ENCODE data around the gene SLCO2A1. TPM values are rescaled to one million over a fixed set of nuclear protein-coding genes. Genes with fewer than 3 reads are reported as not detected.

SLCO2A1 gene
- total and polyA plus RNA-seq, 11 donors: 2.8 to 28.4 (median 13.9) TPM

DNA sequence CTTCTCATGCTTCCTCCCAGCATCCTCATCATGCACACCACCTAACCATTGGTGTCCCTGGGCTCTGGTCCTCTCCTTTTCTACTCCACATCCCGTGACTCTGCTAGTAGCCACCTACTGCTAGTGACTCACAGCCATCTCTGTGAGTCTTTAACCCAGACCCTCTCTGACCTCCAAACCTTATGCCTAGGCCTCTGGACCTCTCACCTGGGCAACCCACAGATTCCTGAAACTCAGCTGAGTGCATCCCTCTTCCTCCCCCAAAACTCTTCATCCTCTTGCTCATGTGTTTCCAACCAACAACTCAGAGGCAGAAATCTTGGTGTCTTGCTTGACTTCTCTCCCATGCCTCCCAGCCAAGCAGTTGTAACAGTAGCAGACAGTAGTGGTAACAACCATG lies 20.0 kb upstream of the SLCO2A1 start:
- Histone ChIP-seq H3K9me3 (peaks cover 0 to 14% (median 1%) of the 10 kb centered on the region in 12 donors), H3K4me3 (no peak overlapping the region), H3K36me3 (no peaks in the 10 kb centered on the region), H3K4me1 (no peaks in the 10 kb centered on the region), H3K27me3 (no peaks in the 10 kb centered on the region), H3K27ac (no peak overlapping the region)
- DNase-seq (no peak), ATAC-seq (no peak)
- intact Hi-C loops (cut with DNase I): no loop called here
- no peak for TF ChIP-seq POLR2A (IDR thresholded peaks at IDR 0.05)
- TF ChIP-seq, protein P1, sequence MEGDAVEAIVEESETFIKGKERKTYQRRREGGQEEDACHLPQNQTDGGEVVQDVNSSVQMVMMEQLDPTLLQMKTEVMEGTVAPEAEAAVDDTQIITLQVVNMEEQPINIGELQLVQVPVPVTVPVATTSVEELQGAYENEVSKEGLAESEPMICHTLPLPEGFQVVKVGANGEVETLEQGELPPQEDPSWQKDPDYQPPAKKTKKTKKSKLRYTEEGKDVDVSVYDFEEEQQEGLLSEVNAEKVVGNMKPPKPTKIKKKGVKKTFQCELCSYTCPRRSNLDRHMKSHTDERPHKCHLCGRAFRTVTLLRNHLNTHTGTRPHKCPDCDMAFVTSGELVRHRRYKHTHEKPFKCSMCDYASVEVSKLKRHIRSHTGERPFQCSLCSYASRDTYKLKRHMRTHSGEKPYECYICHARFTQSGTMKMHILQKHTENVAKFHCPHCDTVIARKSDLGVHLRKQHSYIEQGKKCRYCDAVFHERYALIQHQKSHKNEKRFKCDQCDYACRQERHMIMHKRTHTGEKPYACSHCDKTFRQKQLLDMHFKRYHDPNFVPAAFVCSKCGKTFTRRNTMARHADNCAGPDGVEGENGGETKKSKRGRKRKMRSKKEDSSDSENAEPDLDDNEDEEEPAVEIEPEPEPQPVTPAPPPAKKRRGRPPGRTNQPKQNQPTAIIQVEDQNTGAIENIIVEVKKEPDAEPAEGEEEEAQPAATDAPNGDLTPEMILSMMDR (IDR thresholded peaks at IDR 0.05): no peak
- 89 to 96% (median 94%) methylated on average over 1 of the region's 1 CpG for WGBS, 4 donors

DNA sequence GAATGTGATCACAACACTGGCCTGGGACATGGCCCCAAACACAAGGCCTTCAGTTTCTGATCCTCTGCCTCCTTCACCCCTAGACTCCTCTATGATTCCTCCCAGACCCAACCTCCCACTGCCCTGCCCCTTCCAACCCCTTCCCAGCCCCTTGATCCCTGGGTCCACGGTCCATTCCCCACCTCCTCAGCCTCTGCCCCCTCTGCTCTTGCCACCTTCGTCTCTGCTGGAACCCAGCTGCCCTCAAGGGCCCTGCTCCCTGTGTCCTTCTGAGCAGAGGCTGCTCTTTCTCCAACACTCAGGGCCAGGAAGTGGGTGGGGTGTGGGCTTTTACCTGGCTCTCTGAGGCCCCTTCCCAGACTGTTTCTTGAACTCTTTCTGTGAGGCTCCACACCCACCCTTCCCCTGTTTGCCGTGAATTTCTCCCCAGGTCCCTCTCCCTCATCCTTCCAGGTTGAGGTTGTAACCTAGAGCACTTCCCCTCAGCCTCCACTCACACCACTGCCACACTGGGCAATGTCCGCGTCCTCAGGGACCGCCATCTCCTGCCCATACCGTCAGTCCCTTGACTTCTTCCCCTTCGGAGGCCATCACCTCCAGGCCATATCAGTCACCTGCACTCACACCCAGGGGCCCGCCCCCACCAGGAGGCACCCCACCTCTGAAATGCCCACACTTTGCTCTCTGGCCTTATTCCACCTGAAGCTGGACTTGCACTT lies 18.7 kb upstream of the SLCO2A1 start:
- Histone ChIP-seq H3K27ac (no peak overlapping the region), H3K36me3 (no peaks in the 10 kb centered on the region), H3K9me3 (peaks cover 0 to 27% (median 9%) of the 10 kb centered on the region in 12 donors), H3K4me3 (no peak overlapping the region), H3K4me1 (no peaks in the 10 kb centered on the region), H3K27me3 (no peaks in the 10 kb centered on the region)
- 90 to 91% (median 90%) methylated on average over 9 of the region's 9 CpGs for WGBS, 4 donors
- no peak for DNase-seq
- intact Hi-C loops (cut with DNase I): no loop called here
- TF ChIP-seq, protein P1 (IDR thresholded peaks at IDR 0.05): no peak
- TF ChIP-seq POLR2A (IDR thresholded peaks at IDR 0.05): no peak
- no peak for ATAC-seq

DNA sequence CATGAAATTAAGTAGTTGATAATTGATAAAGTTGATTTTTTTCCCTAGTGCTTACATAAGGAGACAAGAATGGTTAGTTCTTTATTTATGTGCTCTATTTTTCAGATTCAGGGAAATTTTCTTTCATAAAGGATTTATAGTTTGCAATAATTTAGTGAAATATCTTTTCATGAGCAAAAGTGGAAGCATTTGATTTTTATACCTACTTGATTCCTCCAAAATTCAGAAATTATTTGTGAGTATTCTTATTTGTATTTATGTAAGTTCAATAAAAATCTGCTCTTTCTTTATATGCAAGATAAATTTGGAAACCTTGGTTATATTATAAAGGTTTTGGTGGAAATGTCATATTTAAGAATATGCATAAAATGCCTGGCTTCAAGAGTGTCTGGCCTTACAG lies 14.7 kb upstream of the SLCO2A1 start:
- no peak overlapping the region for H3K4me3 ChIP-seq
- peaks cover 0 to 5% (median 0%) of the 10 kb centered on the region in 12 donors for H3K4me1 ChIP-seq
- no peak overlapping the region for H3K27ac ChIP-seq
- ATAC-seq (no peak), DNase-seq (no peak)
- TF ChIP-seq, protein P1 (IDR thresholded peaks at IDR 0.05): no peak
- no peak for TF ChIP-seq POLR2A (IDR thresholded peaks at IDR 0.05)
- H3K27me3 ChIP-seq: no peaks in the 10 kb centered on the region
- no peaks in the 10 kb centered on the region for H3K36me3 ChIP-seq
- H3K9me3 ChIP-seq: peaks cover 0 to 30% (median 11%) of the 10 kb centered on the region in 12 donors
- intact Hi-C loops (cut with DNase I): loop anchor here in 1 of 10 donors (5.0 kb wide), 1 partner anchor 107 kb away; no protein-coding TSS in a partner anchor

DNA sequence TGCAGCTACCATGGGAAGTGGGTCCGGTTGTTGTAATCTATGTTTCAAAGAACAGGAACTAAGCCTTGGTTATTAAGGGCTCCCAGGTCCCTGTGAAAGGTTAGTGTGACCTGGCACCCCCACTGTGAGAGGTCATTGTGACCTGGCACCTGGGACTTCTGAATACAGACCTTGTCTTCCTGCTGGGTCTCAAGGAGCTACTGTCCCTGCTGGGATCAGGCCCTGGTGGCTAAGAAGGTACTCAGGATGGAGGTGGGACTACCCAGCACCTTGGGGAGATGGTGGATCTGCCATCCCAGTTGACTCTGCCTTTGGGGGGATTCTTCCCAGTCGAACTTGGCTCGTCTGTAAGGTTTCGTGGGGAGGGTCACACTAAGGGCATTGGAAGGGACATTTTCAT lies 10.3 kb upstream of the SLCO2A1 start:
- H3K36me3 ChIP-seq: no peaks in the 10 kb centered on the region
- intact Hi-C loops (cut with DNase I): loop anchor here in 1 of 10 donors (5.0 kb wide), 1 partner anchor 103 kb away; no protein-coding TSS in a partner anchor
- peaks cover 0 to 19% (median 8%) of the 10 kb centered on the region in 12 donors for H3K9me3 ChIP-seq
- H3K27ac ChIP-seq: no peak overlapping the region
- ATAC-seq (no peak), DNase-seq (no peak)
- H3K4me1 ChIP-seq: peaks cover 0 to 8% (median 0%) of the 10 kb centered on the region in 12 donors
- 83 to 97% (median 90%) methylated on average over 4 of the region's 4 CpGs for WGBS, 4 donors
- TF ChIP-seq, protein P1 (IDR thresholded peaks at IDR 0.05): no peak
- no peak for TF ChIP-seq POLR2A (IDR thresholded peaks at IDR 0.05)
- H3K27me3 ChIP-seq: no peaks in the 10 kb centered on the region
- H3K4me3 ChIP-seq: no peak overlapping the region
